GM18505 (cell line): ENCODE data around the gene PTTG1IP2.

Experiments
- ATAC-seq: cut with Tn5 transposase; IDR thresholded peaks from one replicate; pipeline ENCODE4 v1.9.1; 2021; ENCODE audit not compliant: unreplicated experiment
- POLR2A ChIP-seq: IDR thresholded peaks from 4 replicates; pipeline ENCODE4 v1.6.1; 2011; ENCODE audit warnings: borderline replicate concordance; ENCODE audit not compliant: insufficient read depth, insufficient read length; ENCODE audit errors: extremely low read depth

The PTTG1IP2 gene

GRCh38 chr7:90507692-90508091, 38.3 kb downstream of the PTTG1IP2 start:
- no peak for TF ChIP-seq POLR2A
- ATAC-seq = no peak

GRCh38 chr7:90511776-90512175, 42.3 kb downstream of the PTTG1IP2 start:
- no peak for TF ChIP-seq POLR2A
- no peak for ATAC-seq

GRCh38 chr7:90512821-90513254, 43.4 kb downstream of the PTTG1IP2 start:
- no peak for TF ChIP-seq POLR2A

GRCh38 chr7:90516257-90516656, 46.8 kb downstream of the PTTG1IP2 start:
- no peak for TF ChIP-seq POLR2A
- ATAC-seq = no peak

More at GRCh38 chr7:90512821-90513254, 43.4 kb downstream of the PTTG1IP2 start:
- ATAC-seq = no peak

- no peak for TF ChIP-seq POLR2A
- no peak for ATAC-seq
These were observed 49.2 kb downstream of the PTTG1IP2 start for GRCh38 chr7:90518630-90519029.

- no peak for ATAC-seq
These were observed 51.0 kb downstream of the PTTG1IP2 start for GRCh38 chr7:90520484-90520883.

GRCh38 chr7:90530263-90530662, 60.8 kb downstream of the PTTG1IP2 start:
- TF ChIP-seq POLR2A = no peak

More at GRCh38 chr7:90520484-90520883, 51.0 kb downstream of the PTTG1IP2 start:
- TF ChIP-seq POLR2A = no peak

GRCh38 chr7:90532231-90532929, 62.9 kb downstream of the PTTG1IP2 start:
- no peak for ATAC-seq
- no peak for TF ChIP-seq POLR2A

More at GRCh38 chr7:90530263-90530662, 60.8 kb downstream of the PTTG1IP2 start:
- no peak for ATAC-seq

GRCh38 chr7:90536449-90536848, 67.0 kb downstream of the PTTG1IP2 start:
- no peak for TF ChIP-seq POLR2A
- peak; percentile 60 for ATAC-seq

GRCh38 chr7:90538405-90538804, 69.0 kb downstream of the PTTG1IP2 start:
- ATAC-seq = no peak
- no peak for TF ChIP-seq POLR2A

- TF ChIP-seq POLR2A = no peak
- ATAC-seq = no peak
These were observed 71.0 kb downstream of the PTTG1IP2 start for GRCh38 chr7:90540406-90540805.

GRCh38 chr7:90551036-90551435, 81.6 kb downstream of the PTTG1IP2 start:
- TF ChIP-seq POLR2A = no peak
- no peak for ATAC-seq

GRCh38 chr7:90552521-90552920, 83.1 kb downstream of the PTTG1IP2 start:
- ATAC-seq = no peak
- no peak for TF ChIP-seq POLR2A

- no peak for TF ChIP-seq POLR2A
- no peak for ATAC-seq
These were observed 91.3 kb downstream of the PTTG1IP2 start for GRCh38 chr7:90560730-90561129.
